HepG2 (cell line): Measurements from ENCODE around the gene PLEKHN1. TPM values are rescaled to one million over a fixed set of nuclear protein-coding genes. Genes with fewer than 3 reads are reported as not detected.

Experiments
- DR1 ChIP-seq: sonication (generic); formaldehyde crosslinking; IDR thresholded peaks from 2 replicates; pipeline ENCODE4 v1.8.0; 2021; ENCODE audit warnings: mild to moderate bottlenecking, missing genetic modification reagents, inconsistent platforms
- HMG20A ChIP-seq: IDR thresholded peaks from 2 replicates; pipeline ENCODE4 v1.6.1; 2016; ENCODE audit warnings: borderline replicate concordance
- PAWR ChIP-seq: sonication (generic); formaldehyde crosslinking; IDR thresholded peaks from 2 replicates; pipeline ENCODE4 v1.4.0; 2020; ENCODE audit warnings: missing genetic modification reagents, mild to moderate bottlenecking, borderline replicate concordance
- PBX3 ChIP-seq: sonication (generic); formaldehyde crosslinking; IDR thresholded peaks from 2 replicates; pipeline ENCODE4 v1.8.1; 2023; ENCODE audit warnings: missing genetic modification reagents, inconsistent platforms, borderline replicate concordance
- SPEN ChIP-seq: sonication (generic); formaldehyde crosslinking; IDR thresholded peaks from 2 replicates; pipeline ENCODE4 v1.5.1; 2020; ENCODE audit warnings: low read depth, mild to moderate bottlenecking, missing genetic modification reagents
- ZFYVE20 ChIP-seq: sonication (generic); formaldehyde crosslinking; IDR thresholded peaks from 2 replicates; pipeline ENCODE4 v1.8.0; 2023; ENCODE audit warnings: low read depth, mild to moderate bottlenecking, moderate library complexity, missing genetic modification reagents, borderline replicate concordance
- ZNF276 ChIP-seq: sonication (generic); formaldehyde crosslinking; IDR thresholded peaks from 2 replicates; pipeline ENCODE4 v1.4.0; 2020; ENCODE audit warnings: mild to moderate bottlenecking, low read depth, missing genetic modification reagents
- ZNF503 ChIP-seq: sonication (generic); formaldehyde crosslinking; IDR thresholded peaks from 2 replicates; pipeline ENCODE4 v1.4.0; 2020; ENCODE audit warnings: missing genetic modification reagents
- ZNF567 ChIP-seq: sonication (generic); formaldehyde crosslinking; IDR thresholded peaks from 2 replicates; pipeline ENCODE4 v1.8.1; 2023; ENCODE audit warnings: mild to moderate bottlenecking, missing genetic modification reagents, borderline replicate concordance
- polyA plus RNA-seq, 8 experiments: library from polyadenylated mRNA; depleted of rRNA in 3 of 8; stranded (reverse) in 7 of 8; unstranded in 1 of 8; fragments of >200 nt; fragmentation: Illumina TruSeq in 4 of 8; extraction: Trizol in 4 of 8; gene quantifications; 2 replicates each; pipeline versions ENCODE4 v1.2.1 to v1.2.3, GENCODE V29; 2011 to 2016; ENCODE audit warnings: low read depth in 4 of 8, missing spikeins in 1 of 8, mixed read lengths in 1 of 8; ENCODE audit not compliant: insufficient read depth in 1 of 8
- total RNA-seq, 5 experiments: library from RNA; depleted of rRNA; stranded (reverse); fragments of >200 nt; fragmentation: Illumina TruSeq; extraction: Trizol; gene quantifications; 2 replicates each; pipeline ENCODE4 v1.2.3, GENCODE V29; 2016; ENCODE audit warnings: low read depth in 1 of 5
- TF ChIP-seq, protein P1 (sequence below): sonication (generic); formaldehyde crosslinking; IDR thresholded peaks from 2 replicates; pipeline ENCODE4 v1.4.0; 2020; ENCODE audit warnings: mild to moderate bottlenecking, missing genetic modification reagents
- TF ChIP-seq, protein P2 (sequence below), 2 experiments: sonication (generic) in 1 of 2; formaldehyde crosslinking in 1 of 2; IDR thresholded peaks; 2 replicates each; pipeline versions ENCODE4 v1.4.0 to v1.6.1; 2018 to 2020; ENCODE audit warnings: missing genetic modification reagents in 2 of 2, borderline replicate concordance in 1 of 2, low read depth in 1 of 2, mild to moderate bottlenecking in 1 of 2, missing biosample characterization in 1 of 2
- TF ChIP-seq, protein P3 (sequence below): sonication (generic); formaldehyde crosslinking; IDR thresholded peaks from 2 replicates; pipeline ENCODE4 v1.8.1; 2023; ENCODE audit warnings: mild to moderate bottlenecking, missing genetic modification reagents
- TF ChIP-seq, protein P4 (sequence below): sonication (generic); formaldehyde crosslinking; IDR thresholded peaks from 2 replicates; pipeline ENCODE4 v1.4.0; 2020; ENCODE audit warnings: missing genetic modification reagents, mild to moderate bottlenecking, borderline replicate concordance

The PLEKHN1 gene
- total and polyA plus RNA-seq, 2 of the 13 experiments (the other 11 are each of a cell fraction or from before 2014, with no cell fraction given): 0.42 to 0.58 TPM

DNA sequence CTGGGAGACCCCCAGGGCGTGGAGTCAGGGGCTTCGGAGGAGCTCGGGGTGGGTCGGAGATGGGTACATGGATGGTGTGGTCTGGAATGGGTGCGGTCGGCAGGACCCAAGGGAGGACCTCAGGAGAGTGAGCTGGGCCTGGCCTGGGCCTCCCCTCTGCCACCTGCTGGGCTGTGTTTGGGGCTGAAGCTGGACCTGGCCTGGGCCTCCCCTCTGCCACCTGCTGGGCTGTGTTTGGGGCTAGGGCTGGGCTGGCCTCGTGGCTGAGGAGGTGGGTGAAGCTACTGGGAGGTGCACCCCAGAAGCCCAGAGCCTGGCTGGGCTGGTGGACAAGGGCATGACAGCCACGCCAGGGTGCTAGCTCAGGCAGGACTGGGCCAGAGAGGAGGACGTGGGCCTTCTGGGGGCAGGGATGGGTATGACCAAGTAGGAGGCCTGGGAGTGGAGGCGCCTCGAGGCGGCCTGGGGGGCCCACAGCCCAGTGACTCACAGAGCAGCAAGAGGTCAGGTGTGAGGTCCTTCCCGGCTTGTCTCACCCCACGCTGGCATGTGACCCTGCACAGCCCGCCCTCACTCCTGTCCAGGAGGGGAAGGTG, 28.1 kb upstream of the PLEKHN1 start (continued):
- no peak for TF ChIP-seq PBX3 (CRISPR knock-in tag)
- TF ChIP-seq ZFYVE20 (CRISPR knock-in tag): no peak
- no peak for TF ChIP-seq DR1 (CRISPR knock-in tag)
- no peak for TF ChIP-seq ZNF567 (CRISPR knock-in tag)
- no peak for TF ChIP-seq HMG20A (CRISPR knock-in tag)
- 0 out of 2 replicates have a peak, but pooled peaks have one; percentile 42 for TF ChIP-seq SPEN (CRISPR knock-in tag)
- TF ChIP-seq PAWR: no peak
- TF ChIP-seq, protein P1, sequence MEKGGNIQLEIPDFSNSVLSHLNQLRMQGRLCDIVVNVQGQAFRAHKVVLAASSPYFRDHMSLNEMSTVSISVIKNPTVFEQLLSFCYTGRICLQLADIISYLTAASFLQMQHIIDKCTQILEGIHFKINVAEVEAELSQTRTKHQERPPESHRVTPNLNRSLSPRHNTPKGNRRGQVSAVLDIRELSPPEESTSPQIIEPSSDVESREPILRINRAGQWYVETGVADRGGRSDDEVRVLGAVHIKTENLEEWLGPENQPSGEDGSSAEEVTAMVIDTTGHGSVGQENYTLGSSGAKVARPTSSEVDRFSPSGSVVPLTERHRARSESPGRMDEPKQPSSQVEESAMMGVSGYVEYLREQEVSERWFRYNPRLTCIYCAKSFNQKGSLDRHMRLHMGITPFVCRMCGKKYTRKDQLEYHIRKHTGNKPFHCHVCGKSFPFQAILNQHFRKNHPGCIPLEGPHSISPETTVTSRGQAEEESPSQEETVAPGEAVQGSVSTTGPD (CRISPR knock-in tag): no peak
- no peak for TF ChIP-seq ZNF503 (CRISPR knock-in tag)
- TF ChIP-seq, protein P2, sequence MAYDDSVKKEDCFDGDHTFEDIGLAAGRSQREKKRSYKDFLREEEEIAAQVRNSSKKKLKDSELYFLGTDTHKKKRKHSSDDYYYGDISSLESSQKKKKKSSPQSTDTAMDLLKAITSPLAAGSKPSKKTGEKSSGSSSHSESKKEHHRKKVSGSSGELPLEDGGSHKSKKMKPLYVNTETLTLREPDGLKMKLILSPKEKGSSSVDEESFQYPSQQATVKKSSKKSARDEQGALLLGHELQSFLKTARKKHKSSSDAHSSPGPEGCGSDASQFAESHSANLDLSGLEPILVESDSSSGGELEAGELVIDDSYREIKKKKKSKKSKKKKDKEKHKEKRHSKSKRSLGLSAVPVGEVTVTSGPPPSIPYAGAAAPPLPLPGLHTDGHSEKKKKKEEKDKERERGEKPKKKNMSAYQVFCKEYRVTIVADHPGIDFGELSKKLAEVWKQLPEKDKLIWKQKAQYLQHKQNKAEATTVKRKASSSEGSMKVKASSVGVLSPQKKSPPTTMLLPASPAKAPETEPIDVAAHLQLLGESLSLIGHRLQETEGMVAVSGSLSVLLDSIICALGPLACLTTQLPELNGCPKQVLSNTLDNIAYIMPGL (CRISPR knock-in tag; IDR thresholded peaks at IDR 0.05; ENCODE audit: borderline replicate concordance in 1 of 2, low read depth in 1 of 2): peak; percentile 55 to 59; a peak in 2 of 4 replicates
- TF ChIP-seq, protein P3, sequence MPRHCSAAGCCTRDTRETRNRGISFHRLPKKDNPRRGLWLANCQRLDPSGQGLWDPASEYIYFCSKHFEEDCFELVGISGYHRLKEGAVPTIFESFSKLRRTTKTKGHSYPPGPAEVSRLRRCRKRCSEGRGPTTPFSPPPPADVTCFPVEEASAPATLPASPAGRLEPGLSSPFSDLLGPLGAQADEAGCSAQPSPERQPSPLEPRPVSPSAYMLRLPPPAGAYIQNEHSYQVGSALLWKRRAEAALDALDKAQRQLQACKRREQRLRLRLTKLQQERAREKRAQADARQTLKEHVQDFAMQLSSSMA (CRISPR knock-in tag): no peak
- TF ChIP-seq, protein P4, sequence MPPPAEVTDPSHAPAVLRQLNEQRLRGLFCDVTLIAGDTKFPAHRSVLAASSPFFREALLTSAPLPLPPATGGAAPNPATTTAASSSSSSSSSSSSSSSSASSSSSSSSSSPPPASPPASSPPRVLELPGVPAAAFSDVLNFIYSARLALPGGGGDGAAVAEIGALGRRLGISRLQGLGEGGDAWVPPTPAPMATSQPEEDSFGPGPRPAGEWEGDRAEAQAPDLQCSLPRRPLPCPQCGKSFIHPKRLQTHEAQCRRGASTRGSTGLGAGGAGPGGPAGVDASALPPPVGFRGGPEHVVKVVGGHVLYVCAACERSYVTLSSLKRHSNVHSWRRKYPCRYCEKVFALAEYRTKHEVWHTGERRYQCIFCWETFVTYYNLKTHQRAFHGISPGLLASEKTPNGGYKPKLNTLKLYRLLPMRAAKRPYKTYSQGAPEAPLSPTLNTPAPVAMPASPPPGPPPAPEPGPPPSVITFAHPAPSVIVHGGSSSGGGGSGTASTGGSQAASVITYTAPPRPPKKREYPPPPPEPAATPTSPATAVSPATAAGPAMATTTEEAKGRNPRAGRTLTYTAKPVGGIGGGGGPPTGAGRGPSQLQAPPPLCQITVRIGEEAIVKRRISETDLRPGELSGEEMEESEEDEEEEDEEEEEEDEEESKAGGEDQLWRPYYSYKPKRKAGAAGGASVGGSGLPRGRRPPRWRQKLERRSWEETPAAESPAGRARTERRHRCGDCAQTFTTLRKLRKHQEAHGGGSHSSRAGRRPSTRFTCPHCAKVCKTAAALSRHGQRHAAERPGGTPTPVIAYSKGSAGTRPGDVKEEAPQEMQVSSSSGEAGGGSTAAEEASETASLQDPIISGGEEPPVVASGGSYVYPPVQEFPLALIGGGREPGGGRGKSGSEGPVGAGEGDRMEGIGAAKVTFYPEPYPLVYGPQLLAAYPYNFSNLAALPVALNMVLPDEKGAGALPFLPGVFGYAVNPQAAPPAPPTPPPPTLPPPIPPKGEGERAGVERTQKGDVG (CRISPR knock-in tag): no peak
- no peak for TF ChIP-seq ZNF276 (CRISPR knock-in tag)
